ENCODE measurements around the gene TRDMT1.

TRDMT1 gene

GRCh38 chr10:17171141-17171641 lies 30.3 kb downstream of the TRDMT1 start:
- no peak for FAIRE-seq

- FAIRE-seq, result no peak
These were observed 31.7 kb downstream of the TRDMT1 start for GRCh38 chr10:17169803-17170202.

- FAIRE-seq, result no peak
These were observed 34.8 kb downstream of the TRDMT1 start for GRCh38 chr10:17166699-17167098.

- no peak for FAIRE-seq
These were observed 38.6 kb downstream of the TRDMT1 start for GRCh38 chr10:17162828-17163227.

GRCh38 chr10:17161775-17162174 lies 39.7 kb downstream of the TRDMT1 start:
- FAIRE-seq, result no peak

- FAIRE-seq, result peak; percentile 26
These were observed 44.4 kb downstream of the TRDMT1 start for GRCh38 chr10:17157024-17157423.

GRCh38 chr10:17155826-17156225 lies 45.6 kb downstream of the TRDMT1 start:
- FAIRE-seq, result no peak

GRCh38 chr10:17154116-17154515 lies 47.4 kb downstream of the TRDMT1 start:
- peak; percentile 78 for FAIRE-seq

- FAIRE-seq, result no peak
These were observed 48.2 kb downstream of the TRDMT1 start for GRCh38 chr10:17153321-17153720.

GRCh38 chr10:17151716-17152115 lies 49.8 kb downstream of the TRDMT1 start:
- no peak for FAIRE-seq

- peak; percentile 37 for FAIRE-seq
These were observed 53.5 kb downstream of the TRDMT1 start for GRCh38 chr10:17147884-17148489.

- FAIRE-seq, result peak; percentile 51
These were observed 54.6 kb downstream of the TRDMT1 start for GRCh38 chr10:17146892-17147291.

- no peak for FAIRE-seq
These were observed 56.2 kb downstream of the TRDMT1 start for GRCh38 chr10:17145239-17145638.

GRCh38 chr10:17144757-17145156 lies 56.7 kb downstream of the TRDMT1 start:
- no peak for FAIRE-seq

- no peak for FAIRE-seq
These were observed 57.4 kb downstream of the TRDMT1 start for GRCh38 chr10:17144032-17144431.

- FAIRE-seq, result no peak
These were observed 58.3 kb downstream of the TRDMT1 start for GRCh38 chr10:17143055-17143690.

- no peak for FAIRE-seq
These were observed 59.8 kb downstream of the TRDMT1 start for GRCh38 chr10:17141504-17142229.

- no peak for FAIRE-seq
These were observed 61.1 kb downstream of the TRDMT1 start for GRCh38 chr10:17140386-17140761.

GRCh38 chr10:17138460-17139042 lies 62.9 kb downstream of the TRDMT1 start:
- peak; percentile 89 for FAIRE-seq

GRCh38 chr10:17134737-17135260 lies 66.7 kb downstream of the TRDMT1 start:
- FAIRE-seq, result no peak

GRCh38 chr10:17134282-17134681 lies 67.2 kb downstream of the TRDMT1 start:
- no peak for FAIRE-seq

GRCh38 chr10:17129741-17130140 lies 71.7 kb downstream of the TRDMT1 start, which contains the start of gene CUBN:
TSS of gene CUBN (minus strand) at chr10:17129811. CDS start at chr10:17129765, 46 bp downstream.
- no peak for FAIRE-seq

GRCh38 chr10:17128261-17128660 lies 73.2 kb downstream of the TRDMT1 start:
- no peak for FAIRE-seq

All from endometrium (tissue), 2 donors.